HG03442 (cell line): ENCODE results near the gene TRIM24.
A peak's percentile ranks its signal among the peaks of the same experiment; 100 is the strongest.
"Not testable (repeated sequence)": the region's sequence is repeated elsewhere in the genome, so short reads cannot be mapped to it uniquely, and the experiment has no call there.

ENCODE experiments used
- ATAC-seq: cut with Tn5 transposase; IDR thresholded peaks from one replicate; pipeline ENCODE4 v1.9.1; 2021; ENCODE audit warnings: mild to moderate bottlenecking, moderate library complexity; ENCODE audit not compliant: unreplicated experiment

The TRIM24 gene

DNA sequence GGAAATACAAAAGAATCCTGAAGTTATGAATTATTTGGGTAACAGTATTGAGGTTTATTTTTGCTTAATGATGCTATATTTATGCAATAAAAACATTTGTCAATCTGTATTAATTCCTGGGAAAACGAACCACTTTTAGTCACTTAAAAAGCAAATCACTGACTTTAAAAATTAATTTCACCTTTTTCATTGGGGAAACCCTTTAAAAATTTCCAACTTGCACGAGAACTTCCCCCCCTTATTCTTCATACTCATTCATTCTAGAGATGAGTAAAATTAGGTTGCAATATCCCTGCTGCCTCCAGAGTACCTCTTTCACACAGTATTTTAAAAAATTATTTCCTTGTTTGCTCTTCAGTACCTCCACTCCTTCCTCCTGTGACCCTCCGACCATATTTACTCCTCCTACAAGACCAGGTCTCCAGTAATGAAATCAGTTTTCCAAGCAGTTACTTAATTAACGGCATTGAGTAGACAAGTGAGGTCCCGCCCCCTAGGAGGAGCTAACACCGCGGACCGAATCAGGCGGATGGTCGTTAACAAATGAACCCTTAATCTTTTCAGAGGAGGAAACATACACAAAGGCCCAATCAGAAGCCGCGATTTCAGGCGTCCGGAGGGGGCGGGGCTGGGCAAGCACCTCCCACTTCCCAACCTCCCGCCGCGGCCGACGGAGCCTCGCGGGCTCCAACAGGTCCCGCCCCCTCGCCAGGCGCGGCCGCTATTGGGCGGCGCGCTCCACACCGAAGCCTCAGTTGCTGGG lies 465 bp upstream of the TRIM24 start:
- ATAC-seq: peak; percentile 78

DNA sequence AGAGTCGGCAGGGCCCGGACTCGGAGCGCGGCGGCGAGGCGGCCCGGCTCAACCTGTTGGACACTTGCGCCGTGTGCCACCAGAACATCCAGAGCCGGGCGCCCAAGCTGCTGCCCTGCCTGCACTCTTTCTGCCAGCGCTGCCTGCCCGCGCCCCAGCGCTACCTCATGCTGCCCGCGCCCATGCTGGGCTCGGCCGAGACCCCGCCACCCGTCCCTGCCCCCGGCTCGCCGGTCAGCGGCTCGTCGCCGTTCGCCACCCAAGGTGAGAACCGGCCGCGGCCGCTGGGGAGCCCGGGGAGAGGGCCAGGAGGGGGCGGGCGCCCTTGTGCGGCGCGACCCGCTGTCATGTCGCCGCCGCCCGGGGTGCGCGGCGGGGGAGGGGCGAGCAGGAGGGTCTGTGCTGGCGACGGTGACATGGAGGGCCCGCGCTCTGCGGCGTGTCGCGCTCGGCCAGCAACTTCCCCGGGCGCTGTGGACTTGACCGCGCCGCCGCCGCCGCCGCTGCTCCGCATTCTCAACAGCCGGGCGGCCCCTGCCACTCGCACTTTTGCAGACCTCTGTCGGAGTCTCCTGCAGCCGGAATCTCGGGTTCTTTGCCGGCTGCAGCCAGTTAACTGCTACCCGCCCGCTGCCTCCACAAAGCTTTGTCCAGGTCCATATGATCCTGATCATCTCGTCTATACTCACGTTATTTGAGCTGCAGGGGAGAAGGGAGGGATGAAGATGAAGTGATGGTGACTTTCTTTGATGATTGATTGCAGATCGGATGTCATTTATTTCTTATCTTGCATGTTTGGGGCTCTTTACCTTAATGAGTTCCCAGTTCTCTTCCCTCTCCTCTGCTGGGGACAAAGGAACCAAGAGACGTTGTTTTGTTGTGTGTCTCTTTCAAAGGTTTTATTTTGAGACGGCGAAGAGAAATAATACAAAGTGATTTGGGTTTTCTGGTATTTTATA lies 869 bp downstream of the TRIM24 start:
- peak; percentile 31 for ATAC-seq

GRCh38 chr7:138463291-138463618 lies 3.2 kb downstream of the TRIM24 start:
- not testable (repeated sequence) for ATAC-seq

DNA sequence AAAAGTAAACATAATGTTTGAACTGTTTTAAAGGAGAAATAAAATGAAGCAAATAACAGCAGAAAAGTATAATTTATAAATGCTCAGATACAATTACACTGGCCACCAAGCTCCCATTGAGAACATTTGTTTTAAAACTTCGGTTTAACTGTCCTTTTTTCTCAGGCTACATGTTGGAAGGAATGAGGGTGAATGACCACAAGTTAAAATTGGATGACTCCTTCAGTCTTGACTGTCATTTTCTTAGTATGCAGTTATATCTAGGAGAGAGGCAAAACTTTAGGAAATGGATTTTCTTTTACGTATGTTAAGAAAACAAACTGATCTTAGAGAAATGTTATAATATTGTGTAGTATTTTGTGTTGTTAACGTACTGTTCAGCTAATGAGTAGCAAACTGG lies 5.0 kb downstream of the TRIM24 start:
- no peak for ATAC-seq

DNA sequence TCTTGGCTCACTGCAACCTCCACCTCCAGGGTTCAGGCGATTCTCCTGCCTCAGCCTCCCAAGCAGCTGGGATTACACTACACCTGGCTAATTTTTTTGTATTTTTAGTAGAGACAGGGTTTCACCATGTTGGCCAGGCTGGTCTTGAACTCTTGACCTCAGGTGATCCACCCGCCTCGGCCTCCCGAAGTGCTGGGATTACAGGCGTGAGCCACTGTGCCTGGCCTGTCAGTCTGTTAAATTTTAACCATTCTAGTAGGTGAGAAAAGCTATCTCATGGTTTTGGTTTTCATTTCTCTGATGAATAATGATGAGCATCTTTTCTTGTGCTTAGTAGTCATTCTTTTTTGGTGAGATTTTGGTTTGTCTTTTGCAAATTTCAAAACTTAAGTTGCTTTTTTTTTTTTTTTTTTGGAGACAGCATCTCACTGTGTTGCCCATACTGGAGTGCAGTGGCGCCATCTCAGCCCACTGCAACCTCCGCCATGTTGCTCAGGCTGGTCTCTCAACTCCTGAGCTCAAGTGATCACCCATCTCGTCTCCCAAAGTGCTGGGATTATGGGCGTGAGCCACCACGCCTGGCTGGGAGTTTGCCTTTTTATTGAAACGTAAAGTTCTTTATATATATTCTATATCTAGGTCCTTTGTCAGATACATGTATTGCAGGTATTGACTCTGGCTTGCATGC lies 6.2 kb downstream of the TRIM24 start:
- ATAC-seq: peak; percentile 63

DNA sequence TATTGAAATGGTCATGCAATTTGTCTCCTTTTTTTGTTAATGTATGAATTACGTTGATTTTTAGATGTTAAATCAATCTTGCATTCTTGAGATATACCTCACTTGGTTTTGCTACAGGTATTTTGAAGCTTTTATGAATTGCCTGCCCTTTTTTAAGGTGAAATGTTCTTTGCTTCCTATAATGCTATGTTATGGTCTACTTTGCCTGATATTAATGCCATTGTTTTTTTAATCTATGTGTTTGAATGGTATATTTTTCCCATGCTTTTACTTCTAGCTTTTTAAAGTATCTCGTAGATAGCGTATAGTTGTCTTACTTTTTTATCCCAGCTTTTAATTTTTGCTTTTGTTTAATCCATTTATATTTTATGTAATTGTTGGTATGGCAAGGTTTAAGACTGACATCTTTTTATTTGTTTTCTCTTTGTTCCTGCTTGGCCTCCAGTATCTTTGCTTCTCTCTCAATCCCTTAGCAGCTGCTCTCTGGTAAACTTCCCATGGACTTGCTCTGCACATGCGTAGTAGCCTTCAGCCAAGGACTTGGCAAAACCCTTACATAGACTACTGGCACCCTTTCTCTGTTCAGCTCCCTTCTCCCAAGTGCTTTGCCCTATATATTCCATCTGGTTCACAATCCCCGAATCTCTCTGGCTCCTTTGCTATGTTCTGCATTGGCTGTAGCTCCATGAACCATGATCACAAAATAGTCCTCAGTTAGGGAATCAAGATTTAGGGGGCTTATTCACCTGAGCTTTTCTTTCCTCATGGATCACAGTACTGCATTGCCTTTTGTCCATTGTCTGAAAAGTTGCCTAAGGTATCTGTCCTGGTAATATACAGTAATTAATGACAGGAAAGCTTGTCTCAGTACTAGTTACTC lies 8.4 kb downstream of the TRIM24 start:
- no peak for ATAC-seq

- ATAC-seq: no peak
Observed at GRCh38 chr7:138470391-138471157, 10.5 kb downstream of the TRIM24 start.

DNA sequence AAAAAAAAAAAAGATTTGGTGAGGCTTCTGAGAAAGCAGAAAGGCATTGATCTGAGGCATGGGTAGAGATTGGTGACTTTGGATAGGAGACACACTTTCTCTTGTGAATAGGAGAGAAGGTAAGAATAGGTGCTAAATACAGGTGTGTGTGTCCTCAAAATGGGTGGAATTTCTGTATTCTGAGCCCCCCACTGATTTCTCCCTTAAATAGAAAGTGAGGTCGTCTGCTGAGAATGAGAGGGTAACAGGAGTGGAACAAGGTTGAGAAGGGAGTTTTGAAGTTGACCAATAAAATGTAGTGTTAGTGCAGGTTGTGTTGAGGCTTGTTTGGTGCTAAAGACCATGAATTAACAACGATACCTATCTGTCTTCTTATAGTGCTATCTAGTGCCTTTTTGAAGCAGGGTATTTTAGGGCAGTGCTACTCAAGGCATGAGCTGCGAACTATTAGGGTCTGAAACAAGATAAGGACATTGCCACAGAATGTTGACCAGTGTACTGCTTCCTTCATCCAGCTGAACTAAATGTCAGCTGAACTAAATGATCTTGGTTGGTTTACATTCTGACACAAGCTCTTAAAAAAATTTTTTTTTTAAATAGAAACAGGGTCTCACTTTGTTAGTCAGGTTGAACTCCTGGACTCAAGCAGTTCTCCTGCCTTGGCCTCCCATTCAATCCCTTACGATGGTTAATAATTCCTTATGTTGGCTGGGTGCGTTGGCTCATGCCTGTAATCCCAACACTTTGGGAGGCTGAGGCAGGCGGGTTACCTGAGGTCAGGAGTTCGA lies 12.4 kb downstream of the TRIM24 start:
- no peak for ATAC-seq

GRCh38 chr7:138475377-138475776 lies 15.3 kb downstream of the TRIM24 start:
- ATAC-seq: no peak

- ATAC-seq: no peak
Observed at GRCh38 chr7:138477081-138477578, 17.1 kb downstream of the TRIM24 start.

GRCh38 chr7:138477581-138477980 lies 17.5 kb downstream of the TRIM24 start:
- ATAC-seq: no peak

DNA sequence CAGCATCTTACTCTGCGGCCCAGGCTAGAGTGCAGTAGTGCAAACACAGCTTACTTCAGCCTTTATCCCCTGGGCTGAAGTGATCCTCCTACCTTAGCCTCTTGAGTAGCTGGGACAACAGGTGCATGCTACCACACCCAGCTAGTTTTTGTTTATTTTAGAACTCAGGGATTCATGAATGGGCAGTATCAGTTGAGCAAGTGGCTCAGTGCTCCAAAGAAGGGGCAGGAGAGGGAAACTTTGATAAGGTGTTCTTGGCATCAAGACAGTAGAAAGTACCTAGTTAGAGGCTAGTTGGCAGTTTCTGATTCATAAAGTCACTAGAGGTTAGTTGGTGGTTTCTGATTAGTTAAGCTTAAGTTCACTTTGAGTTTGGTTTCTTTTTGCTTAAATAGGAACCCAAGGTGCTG lies 18.4 kb downstream of the TRIM24 start:
- peak; percentile 41 for ATAC-seq

DNA sequence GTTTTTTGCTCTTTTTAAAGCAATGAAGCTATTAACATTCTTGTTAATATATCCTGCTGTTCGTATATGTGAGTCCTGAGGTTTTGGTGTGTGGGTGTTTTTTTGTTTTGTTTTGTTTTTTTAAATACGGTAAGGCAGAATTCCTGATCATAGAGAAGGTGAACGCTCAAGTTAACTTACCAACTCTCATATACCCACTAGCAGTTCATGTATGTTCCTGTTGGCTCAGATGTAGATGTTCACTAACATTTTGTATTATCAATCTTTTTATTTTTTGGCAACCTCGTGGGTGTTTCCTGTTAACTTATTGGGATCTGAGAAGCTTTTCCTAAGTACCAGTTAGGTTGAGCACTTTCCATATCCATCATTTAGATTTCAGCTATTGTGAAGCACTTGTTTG lies 20.5 kb downstream of the TRIM24 start:
- ATAC-seq: no peak

DNA sequence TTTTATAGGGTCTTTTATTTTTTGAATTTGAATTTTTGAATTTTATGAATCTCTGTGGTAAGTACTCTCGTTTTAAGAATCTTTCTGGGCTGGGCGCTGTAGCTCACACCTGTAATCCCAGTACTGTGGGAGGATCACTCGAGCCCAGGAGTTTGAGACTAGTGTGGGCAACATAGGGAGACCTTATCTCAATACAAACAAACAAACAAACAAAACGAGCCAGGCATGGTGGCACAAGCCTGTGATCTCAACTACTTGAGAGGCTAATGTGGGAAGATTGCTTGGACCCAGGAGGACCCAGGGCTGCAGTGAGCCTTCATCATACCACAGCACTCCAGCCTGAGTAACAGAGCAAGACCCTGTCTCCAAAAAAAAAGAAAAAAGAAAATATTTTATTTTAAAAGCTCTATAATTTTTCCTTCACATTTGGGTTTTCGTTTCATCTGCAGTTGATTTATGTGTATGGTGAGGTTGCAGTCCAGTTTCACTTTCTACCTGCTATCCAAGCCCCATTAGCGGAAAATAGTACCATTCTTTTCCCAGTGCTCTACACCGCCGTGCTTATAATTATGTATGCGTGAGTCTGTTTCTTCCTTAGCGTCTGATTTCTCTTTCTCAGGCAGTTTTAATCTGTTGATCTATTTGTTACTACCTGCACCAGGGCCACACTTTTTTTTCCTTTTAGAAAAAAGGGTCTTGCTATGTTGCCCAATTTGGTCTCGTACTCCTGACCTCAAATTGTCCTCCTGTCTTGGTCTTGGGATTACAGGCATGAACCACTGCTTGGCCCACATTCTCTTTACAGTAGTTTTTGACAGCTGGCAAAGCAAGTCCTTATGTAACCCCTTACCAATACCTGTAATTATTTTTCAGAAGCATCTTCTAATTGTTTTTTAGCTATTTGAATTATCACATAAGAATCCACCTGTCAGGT lies 21.7 kb downstream of the TRIM24 start:
- ATAC-seq: no peak

GRCh38 chr7:138483531-138483930 lies 23.5 kb downstream of the TRIM24 start:
- ATAC-seq: no peak

GRCh38 chr7:138485508-138485907 lies 25.4 kb downstream of the TRIM24 start:
- not testable (repeated sequence) for ATAC-seq

DNA sequence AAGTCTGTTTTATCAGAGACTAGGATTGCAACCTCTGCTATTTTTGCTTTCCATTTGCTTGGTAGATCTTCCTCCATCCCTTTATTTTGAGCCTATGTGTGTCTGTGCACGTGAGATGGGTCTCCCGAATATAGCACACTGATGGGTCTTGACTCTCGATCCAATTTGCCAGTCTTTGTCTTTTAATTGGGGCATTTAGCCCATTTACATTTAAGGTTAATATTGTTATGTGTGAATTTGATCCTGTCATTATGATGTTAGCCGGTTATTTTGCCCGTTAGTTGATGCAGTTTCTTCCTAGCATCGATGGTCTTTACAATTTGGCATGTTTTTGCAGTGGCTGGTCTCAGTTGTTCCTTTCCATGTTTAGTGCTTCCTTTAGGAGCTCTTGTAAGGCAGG lies 29.1 kb downstream of the TRIM24 start:
- not testable (repeated sequence) for ATAC-seq
